NCI-H1436 (cell line): ENCODE results near the gene CASKIN1.
"Not testable (repeated sequence)": the region's sequence is repeated elsewhere in the genome, so short reads cannot be mapped to it uniquely, and the experiment has no call there.

ENCODE experiments used
- DNase-seq: peaks from one replicate; lab custom pipeline; 2025; lab: John Stamatoyannopoulos, UW

The CASKIN1 gene

DNA sequence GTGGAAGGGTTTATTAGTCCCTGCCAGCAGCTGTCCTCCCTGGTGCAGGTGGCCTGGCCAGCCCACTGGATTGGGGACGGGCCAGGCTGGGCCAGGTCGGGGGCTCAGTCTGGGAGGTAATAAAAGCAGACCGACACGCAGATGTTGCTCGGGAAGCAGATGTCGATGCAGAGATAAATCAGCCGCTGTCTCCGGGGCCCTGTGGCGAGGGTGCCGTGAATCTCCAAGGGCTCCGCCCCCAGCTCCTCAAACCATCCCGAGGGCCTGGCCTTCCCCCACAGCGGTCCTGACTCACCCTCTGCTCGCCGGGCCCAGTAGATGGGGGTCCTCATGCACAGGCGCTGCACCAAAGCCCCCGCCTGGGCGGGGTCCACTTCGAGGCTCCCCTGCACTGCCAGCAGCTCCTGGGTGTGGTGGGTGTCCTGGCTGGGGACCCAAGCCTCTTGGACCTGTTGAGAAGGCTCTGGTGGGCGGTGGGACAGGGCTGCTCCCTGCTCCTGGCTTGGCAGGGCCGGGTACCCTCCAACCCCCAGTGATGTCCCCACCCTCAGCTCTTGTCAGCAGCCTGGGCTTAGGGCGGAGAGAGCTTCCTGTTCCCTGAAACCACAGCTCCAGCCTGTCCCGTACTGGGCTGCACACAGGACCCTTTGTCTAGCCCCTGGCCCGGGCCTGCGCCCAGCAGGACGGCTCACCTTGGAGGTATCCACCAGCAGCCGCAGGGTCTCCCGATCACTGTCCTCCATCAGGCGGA lies 13.0 kb upstream of the CASKIN1 start:
- no peak for DNase-seq

GRCh38 chr16:2208772-2209171 lies 12.4 kb upstream of the CASKIN1 start:
- DNase-seq: no peak

- DNase-seq: no peak
Measured at GRCh38 chr16:2208308-2208707, 11.9 kb upstream of the CASKIN1 start.

DNA sequence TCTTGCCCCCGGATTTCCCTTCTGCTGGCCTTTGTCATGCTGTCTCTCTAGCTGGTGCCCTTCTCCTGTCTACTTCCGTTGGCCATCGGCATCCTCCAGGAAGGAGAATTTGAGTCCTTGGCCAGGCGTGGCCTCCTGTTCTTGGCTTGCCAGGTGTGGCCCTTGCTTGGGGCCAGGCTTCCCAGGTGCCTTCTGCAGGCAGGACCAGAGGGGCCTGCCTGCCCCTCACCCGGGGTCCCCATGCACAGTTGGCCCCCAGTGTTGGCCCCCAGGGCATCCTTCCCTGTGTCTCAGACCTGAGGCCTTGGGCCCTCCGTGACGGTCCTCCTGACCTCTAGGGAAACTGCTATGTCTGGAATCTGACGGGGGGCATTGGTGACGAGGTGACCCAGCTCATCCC lies 11.5 kb upstream of the CASKIN1 start:
- DNase-seq: no peak

DNA sequence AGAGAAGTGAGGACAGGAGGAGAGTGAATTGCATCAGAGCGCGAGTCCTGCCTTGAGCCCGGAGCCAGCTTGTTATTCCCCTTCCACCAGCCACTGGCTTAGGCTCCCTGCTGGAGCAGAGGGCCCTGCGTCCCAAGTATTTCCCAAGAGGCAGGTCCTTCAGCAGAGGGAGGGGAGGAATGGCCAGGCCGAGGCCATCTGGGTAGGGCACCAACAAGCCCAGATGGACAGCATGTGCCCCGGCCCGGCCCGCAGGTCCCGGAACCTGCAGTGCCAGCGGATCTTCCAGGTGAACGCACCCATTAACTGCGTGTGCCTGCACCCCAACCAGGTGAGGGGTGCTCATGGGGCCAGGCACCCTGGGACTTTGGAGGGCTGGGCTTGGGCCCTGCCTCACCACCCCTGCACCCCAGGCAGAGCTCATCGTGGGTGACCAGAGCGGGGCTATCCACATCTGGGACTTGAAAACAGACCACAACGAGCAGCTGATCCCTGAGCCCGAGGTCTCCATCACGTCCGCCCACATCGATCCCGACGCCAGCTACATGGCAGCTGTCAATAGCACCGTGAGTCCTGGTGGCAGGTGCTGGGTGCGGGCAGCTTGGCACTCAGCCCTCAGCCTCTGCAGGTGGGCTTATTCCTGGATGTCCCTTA lies 10.5 kb upstream of the CASKIN1 start:
- no peak for DNase-seq

- DNase-seq: no peak
Measured at GRCh38 chr16:2206420-2206779, 10.0 kb upstream of the CASKIN1 start.

DNA sequence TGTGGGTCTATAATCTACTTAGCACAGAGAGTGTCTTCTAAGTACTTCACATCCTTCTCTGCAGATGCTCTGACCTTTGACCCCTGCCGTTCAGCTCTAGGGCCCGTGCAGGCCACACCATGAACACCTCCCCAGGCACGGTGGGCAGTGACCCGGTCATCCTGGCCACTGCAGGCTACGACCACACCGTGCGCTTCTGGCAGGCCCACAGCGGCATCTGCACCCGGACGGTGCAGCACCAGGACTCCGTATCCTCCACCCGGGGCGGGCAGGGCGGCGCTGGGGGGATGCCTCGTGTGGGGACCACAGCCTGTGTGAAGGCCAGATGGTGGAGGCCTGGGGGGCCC lies 9.5 kb upstream of the CASKIN1 start:
- DNase-seq: no peak

- peak; percentile 84 for DNase-seq
Measured at GRCh38 chr16:2205104-2205966, 8.9 kb upstream of the CASKIN1 start, which contains the start of gene MLST8. Gene MLST8 (plus strand): TSS chr16:2205454. CDS start chr16:2206086, 632 bp downstream.

GRCh38 chr16:2204416-2205103 lies 8.2 kb upstream of the CASKIN1 start:
- no peak for DNase-seq

DNA sequence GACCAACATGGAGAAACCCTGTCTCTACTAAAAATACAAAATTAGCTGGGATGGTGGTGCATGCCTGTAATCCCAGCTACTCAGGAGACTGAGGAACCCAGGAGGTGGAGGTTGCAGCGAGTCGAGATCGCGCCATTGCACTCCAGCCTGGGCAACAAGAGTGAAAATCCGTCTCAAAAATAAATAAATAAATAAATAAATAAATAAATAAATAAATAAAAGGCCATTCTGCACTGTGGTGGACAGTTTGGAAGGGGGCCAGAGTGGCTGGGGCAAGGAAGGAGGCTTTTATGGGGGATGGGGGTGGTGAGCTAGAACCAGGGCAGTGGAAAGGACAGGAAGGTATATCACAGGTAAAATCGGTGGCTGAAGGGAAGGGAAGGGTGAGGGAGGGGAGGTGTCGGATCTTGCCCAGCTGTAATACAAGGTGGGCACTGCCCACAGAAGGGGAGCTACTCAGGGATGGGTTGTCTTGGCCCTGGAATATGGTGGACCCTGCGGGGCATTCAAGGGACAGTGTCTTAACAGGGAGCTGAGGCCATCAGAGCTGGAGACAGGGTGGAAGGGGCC lies 6.8 kb upstream of the CASKIN1 start:
- DNase-seq: not testable (repeated sequence)

- DNase-seq: no peak
Measured at GRCh38 chr16:2200313-2200712, 3.9 kb upstream of the CASKIN1 start.

- DNase-seq: no peak
Measured at GRCh38 chr16:2199621-2200139, 3.3 kb upstream of the CASKIN1 start.

- DNase-seq: no peak
Measured at GRCh38 chr16:2199095-2199494, 2.7 kb upstream of the CASKIN1 start.

GRCh38 chr16:2198283-2198682 lies 1.9 kb upstream of the CASKIN1 start:
- no peak for DNase-seq

DNA sequence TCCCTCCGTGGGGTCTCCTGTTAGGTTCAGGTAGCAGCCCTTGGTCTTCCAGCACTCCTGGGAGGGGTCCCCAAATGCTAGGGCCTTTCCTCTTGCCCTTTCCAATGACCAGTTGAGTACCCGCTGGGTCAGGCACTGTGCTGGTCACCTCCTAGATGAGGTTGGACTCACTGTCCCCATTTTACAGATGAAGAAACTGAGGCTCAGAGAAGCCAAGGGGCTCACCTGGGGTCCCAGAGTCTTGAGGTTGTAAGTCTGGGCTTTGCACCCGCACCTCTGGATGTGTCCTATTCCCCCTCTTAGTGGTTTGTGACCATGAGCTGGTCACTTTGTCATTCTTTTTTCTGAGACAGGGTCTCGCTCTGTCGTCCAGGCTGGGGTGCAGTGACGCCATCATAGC lies 1.4 kb upstream of the CASKIN1 start:
- no peak for DNase-seq

DNA sequence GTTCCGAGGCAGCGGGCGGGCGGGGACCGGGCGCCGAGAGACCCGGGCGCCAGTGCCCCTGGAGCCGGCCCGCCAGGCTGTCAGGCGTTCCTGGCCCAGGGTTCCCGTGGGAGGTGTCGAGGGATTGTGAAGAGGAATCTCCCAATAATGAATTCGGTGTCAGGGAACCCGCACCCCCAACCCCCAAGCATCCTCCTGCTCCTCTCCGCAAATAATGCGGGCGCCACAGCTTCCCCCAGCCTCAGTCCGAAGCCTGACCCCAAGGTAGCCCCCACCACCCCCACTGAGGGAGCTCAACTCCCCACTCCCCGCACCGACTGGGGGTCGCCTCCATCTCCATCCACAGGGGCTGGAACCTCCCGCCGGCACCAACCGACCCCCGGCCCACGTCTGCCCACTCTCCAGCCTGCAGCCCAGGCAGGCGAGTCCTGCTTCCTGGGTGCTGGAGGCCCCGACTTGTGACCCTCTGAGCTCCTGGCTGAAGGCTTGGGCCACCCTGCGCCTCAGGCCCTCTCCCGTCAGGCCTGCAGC lies 641 bp upstream of the CASKIN1 start:
- DNase-seq: no peak

DNA sequence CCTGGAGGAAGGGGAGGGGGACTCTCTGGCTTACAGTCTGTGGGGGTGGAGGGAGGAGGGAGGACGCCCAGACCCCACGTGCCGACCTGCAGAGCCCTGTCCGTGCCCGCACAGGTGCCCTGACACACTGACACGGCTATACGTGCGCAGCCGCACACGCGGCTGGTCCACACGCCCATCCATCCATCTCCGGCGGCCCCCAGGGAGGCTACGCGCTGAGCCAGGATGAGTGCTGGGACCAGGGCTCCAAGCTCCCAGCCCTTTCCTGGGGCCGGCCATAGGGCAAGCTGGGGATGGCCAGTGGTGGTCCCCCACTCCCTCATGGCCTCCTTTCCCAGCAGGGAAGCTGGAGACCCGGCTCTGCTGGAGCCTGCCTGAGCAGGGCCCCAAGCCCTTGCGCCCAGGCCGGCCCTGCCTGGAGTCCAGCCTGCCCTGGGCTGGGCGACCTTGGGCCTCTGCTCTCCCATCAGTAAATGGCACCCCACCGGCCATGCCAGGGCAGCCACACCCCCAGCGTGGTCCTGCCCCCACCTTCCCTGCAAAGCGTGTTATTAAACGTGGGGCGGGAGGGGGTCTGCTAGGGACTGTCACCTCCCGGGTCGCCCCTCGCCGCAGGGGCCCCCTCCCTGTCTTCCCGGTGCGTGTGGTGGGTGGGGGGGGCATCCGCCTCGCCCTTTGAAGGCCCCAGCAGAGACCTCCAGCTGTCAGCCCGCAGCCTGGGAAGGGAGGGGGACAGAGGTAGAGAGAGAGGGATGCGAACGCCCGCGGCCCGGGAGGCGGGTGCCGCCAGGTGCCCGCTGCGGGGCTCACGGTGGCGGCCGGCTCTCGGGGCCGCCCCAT lies 863 bp downstream of the CASKIN1 start:
- no peak for DNase-seq

GRCh38 chr16:2194852-2195321 lies 1.5 kb downstream of the CASKIN1 start:
- peak; percentile 71 for DNase-seq

DNA sequence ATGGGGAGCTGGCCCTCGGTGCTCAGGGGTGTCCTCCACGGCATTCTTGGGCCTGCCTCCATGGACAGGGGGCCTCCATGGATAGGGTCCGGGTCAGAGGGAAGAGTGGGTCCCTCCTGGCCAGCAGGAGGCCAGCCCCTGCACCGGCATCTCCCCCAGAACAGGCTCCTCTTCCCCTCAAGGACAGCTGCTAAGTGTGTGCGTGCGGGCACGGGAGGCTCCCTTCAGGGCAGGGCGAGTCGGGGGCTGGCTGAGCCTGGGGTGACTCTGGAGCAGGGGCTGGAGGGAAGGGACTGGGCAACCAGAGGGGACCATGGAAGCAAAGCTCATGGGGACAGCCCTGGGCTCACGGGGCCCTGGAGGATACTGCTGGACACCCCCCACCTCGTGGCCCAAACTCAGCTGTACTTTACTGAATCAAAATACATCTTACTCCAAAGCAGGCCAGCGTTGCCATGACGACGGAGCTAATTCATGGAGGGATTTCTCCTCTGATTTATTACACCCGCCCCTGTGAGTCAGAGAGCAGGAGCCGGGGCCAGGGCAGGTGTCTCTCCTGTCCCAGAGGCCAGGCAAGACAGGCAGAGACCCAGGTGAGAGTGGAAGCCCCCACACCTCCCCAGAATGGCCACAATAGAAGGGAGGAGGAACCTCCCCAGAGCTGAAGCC lies 2.1 kb downstream of the CASKIN1 start:
- peak; percentile 19 for DNase-seq

GRCh38 chr16:2191446-2191706 lies 5.0 kb downstream of the CASKIN1 start:
- DNase-seq: no peak
